ENCODE results near the gene IGSF21.

IGSF21 gene

DNA sequence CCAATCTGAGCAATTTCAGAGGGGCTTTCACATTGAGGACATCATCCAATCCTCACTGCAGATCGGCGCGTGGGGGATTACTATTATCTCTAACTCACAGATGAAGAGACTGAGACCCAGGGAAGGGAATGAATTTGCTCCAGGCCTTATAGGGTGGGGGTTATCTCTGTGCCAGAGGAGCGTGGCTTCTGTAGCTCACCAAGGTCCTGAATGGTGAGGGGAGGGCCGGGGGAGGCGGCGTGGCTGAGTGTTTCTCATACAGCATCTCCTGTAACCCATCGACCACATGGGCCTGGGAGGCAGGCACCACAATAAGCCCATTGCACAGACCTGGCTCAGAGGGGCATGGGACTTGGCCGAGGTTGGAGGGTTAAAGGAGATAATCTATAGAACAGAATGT is 230.2 kb downstream of the IGSF21 start:
- Histone ChIP-seq H3K9ac (ENCODE audit: low read length) (no peak overlapping the region), H3K4ac (ENCODE audit: low read depth, low read length) (no peak overlapping the region), H3K27me3 (ENCODE audit: insufficient read depth, low read length) (no peaks in the 10 kb centered on the region), H3K18ac (ENCODE audit: low read length) (no peak overlapping the region), H4K12ac (ENCODE audit: low read depth, low read length) (no peak overlapping the region), H2AK5ac (ENCODE audit: low read length) (no peak overlapping the region), H3K36me3 (ENCODE audit: control insufficient read depth in 1 of 2, insufficient read depth in 2 of 2, low read length in 2 of 2) (no peaks in the 10 kb centered on the region), H2BK5ac (ENCODE audit: low read depth, low read length, poor library complexity) (no peak overlapping the region), H3K4me2 (ENCODE audit: low read length) (no peak overlapping the region), H3K79me2 (ENCODE audit: control insufficient read depth, insufficient read depth, low read length, poor library complexity) (no peaks in the 10 kb centered on the region), H3K4me3 (ENCODE audit: low read depth, low read length) (no peak overlapping the region), H2BK120ac (ENCODE audit: insufficient read depth, low read length, poor library complexity) (no peak overlapping the region), H2BK12ac (ENCODE audit: low read length) (no peak overlapping the region), H3K27ac (ENCODE audit: low read depth, low read length) (no peak overlapping the region), H3K79me1 (ENCODE audit: low read length) (no peaks in the 10 kb centered on the region), H3K9me3 (ENCODE audit: insufficient read depth, low read depth, low read length) (no peaks in the 10 kb centered on the region), H3K23ac (ENCODE audit: low read length) (no peak overlapping the region), H4K91ac (ENCODE audit: low read depth, low read length) (no peak overlapping the region), H3K4me1 (ENCODE audit: control insufficient read depth in 1 of 2, insufficient read depth in 2 of 2, low read length in 2 of 2) (no peaks in the 10 kb centered on the region), H4K8ac (ENCODE audit: low read depth, low read length) (no peak overlapping the region), H2AFZ (ENCODE audit: insufficient read depth, low read length, poor library complexity) (no peak overlapping the region), H3K14ac (ENCODE audit: low read length) (no peak overlapping the region)
- no peak for DNase-seq
- WGBS (ENCODE audit: extremely low coverage, insufficient coverage, insufficient read length) = no CpG with 5 or more reads among the region's 9 CpGs

DNA sequence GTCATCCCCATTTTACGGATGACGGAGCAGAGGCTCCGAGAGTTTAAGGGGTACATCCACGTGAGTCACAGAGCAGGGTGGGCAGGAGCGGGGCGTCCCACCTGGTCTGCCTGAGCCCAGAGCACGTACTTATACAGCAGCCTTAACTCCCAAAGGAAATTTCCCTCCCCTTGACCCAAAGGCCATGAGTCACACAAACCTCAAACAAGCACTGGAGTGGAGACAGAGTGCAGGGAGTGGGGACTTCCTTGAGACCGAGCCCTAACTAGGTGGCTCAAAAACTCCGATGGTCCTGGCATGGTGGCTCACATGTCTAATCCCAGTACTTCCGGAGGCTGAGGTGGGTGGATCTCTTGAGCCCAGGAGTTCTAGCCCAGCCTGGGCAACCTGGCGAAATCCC is 231.6 kb downstream of the IGSF21 start:
- Histone ChIP-seq H4K91ac (ENCODE audit: low read depth, low read length) (no peak overlapping the region), H3K14ac (ENCODE audit: low read length) (no peak overlapping the region), H3K9me3 (ENCODE audit: insufficient read depth, low read depth, low read length) (no peaks in the 10 kb centered on the region), H2BK5ac (ENCODE audit: low read depth, low read length, poor library complexity) (no peak overlapping the region), H4K8ac (ENCODE audit: low read depth, low read length) (no peak overlapping the region), H3K79me1 (ENCODE audit: low read length) (no peaks in the 10 kb centered on the region), H3K4me3 (ENCODE audit: low read depth, low read length) (no peak overlapping the region), H3K18ac (ENCODE audit: low read length) (no peak overlapping the region), H2AFZ (ENCODE audit: insufficient read depth, low read length, poor library complexity) (no peak overlapping the region), H3K27ac (ENCODE audit: low read depth, low read length) (no peak overlapping the region), H3K79me2 (ENCODE audit: control insufficient read depth, insufficient read depth, low read length, poor library complexity) (no peaks in the 10 kb centered on the region), H3K9ac (ENCODE audit: low read length) (no peak overlapping the region), H3K36me3 (ENCODE audit: control insufficient read depth in 1 of 2, insufficient read depth in 2 of 2, low read length in 2 of 2) (no peaks in the 10 kb centered on the region), H3K4me1 (ENCODE audit: control insufficient read depth in 1 of 2, insufficient read depth in 2 of 2, low read length in 2 of 2) (peaks cover 0 to 3% of the 10 kb centered on the region in 2 experiments), H3K4me2 (ENCODE audit: low read length) (no peak overlapping the region), H2BK12ac (ENCODE audit: low read length) (no peak overlapping the region), H4K12ac (ENCODE audit: low read depth, low read length) (no peak overlapping the region), H3K27me3 (ENCODE audit: insufficient read depth, low read length) (no peaks in the 10 kb centered on the region), H2BK120ac (ENCODE audit: insufficient read depth, low read length, poor library complexity) (no peak overlapping the region), H3K4ac (ENCODE audit: low read depth, low read length) (no peak overlapping the region), H2AK5ac (ENCODE audit: low read length) (no peak overlapping the region), H3K23ac (ENCODE audit: low read length) (no peak overlapping the region)
- no CpG with 5 or more reads among the region's 11 CpGs for WGBS (ENCODE audit: extremely low coverage, insufficient coverage, insufficient read length)
- DNase-seq = no peak

DNA sequence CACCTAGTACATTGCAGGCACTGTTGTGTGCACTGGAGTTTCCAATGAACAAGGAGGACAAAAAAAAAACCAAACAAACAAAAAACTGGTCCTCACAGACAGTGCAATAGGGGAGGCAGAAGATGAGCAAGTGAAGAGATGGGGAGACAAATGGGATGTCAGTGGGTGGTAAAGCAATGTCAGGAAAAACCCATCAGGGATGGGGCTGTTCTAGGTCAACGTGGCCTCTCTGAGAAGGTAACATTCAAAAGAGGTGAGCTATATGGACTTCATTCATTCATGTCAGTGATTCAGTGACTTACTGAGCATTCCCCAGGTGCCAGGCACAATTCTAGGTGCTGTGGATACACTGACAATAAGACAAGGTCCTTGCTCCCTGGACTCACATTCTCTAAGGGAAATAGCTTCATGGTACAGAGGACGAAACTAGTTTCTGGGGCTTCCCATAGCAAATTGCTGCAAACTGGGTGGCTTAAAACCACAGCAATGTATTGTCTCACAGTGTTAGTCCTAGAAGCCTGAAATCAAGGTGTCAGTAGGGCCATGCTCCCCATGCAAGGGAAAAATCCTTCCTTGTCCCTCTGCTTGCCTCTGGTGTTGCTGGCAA is 232.7 kb downstream of the IGSF21 start:
- Histone ChIP-seq H3K27me3 (ENCODE audit: insufficient read depth, low read length) (no peaks in the 10 kb centered on the region), H4K91ac (ENCODE audit: low read depth, low read length) (no peak overlapping the region), H3K4me3 (ENCODE audit: low read depth, low read length) (no peak overlapping the region), H3K4ac (ENCODE audit: low read depth, low read length) (no peak overlapping the region), H3K36me3 (ENCODE audit: control insufficient read depth in 1 of 2, insufficient read depth in 2 of 2, low read length in 2 of 2) (no peaks in the 10 kb centered on the region), H2BK5ac (ENCODE audit: low read depth, low read length, poor library complexity) (no peak overlapping the region), H2BK120ac (ENCODE audit: insufficient read depth, low read length, poor library complexity) (no peak overlapping the region), H3K79me1 (ENCODE audit: low read length) (peaks cover 2% of the 10 kb centered on the region), H3K18ac (ENCODE audit: low read length) (no peak overlapping the region), H3K14ac (ENCODE audit: low read length) (no peak overlapping the region), H3K4me2 (ENCODE audit: low read length) (no peak overlapping the region), H4K12ac (ENCODE audit: low read depth, low read length) (no peak overlapping the region), H3K9me3 (ENCODE audit: insufficient read depth, low read depth, low read length) (no peaks in the 10 kb centered on the region), H2BK12ac (ENCODE audit: low read length) (no peak overlapping the region), H3K9ac (ENCODE audit: low read length) (no peak overlapping the region), H2AFZ (ENCODE audit: insufficient read depth, low read length, poor library complexity) (no peak overlapping the region), H3K4me1 (ENCODE audit: control insufficient read depth in 1 of 2, insufficient read depth in 2 of 2, low read length in 2 of 2) (peaks cover 3 to 6% of the 10 kb centered on the region in 2 experiments), H3K27ac (ENCODE audit: low read depth, low read length) (no peak overlapping the region), H3K79me2 (ENCODE audit: control insufficient read depth, insufficient read depth, low read length, poor library complexity) (no peaks in the 10 kb centered on the region), H2AK5ac (ENCODE audit: low read length) (no peak overlapping the region), H3K23ac (ENCODE audit: low read length) (no peak overlapping the region), H4K8ac (ENCODE audit: low read depth, low read length) (no peak overlapping the region)
- no peak for DNase-seq
- no CpG with 5 or more reads among the region's 2 CpGs for WGBS (ENCODE audit: extremely low coverage, insufficient coverage, insufficient read length)

DNA sequence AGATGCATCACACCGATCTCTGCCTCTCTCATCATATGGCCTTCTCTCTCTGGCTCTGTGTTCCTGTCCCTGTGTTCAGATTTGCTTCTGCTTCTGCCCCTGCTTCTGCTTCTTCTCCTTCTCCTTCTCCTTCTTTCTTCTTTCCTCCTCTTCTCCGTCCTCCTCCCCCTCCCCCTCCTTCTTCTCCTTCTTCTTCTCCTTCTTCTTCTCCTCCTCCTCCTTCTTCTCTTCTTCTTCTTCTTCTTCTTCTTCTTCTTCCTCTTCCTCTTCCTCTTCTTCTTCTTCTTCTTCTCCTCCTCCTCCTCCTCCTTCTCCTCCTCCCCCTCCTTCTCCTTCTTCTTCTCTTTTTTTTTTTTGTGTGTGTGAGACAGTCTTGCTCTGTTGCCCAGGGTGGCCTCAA is 233.2 kb downstream of the IGSF21 start:
- DNase-seq = no peak

More for the DNA sequence above, 233.2 kb downstream of the IGSF21 start:
- H4K91ac ChIP-seq (ENCODE audit: low read depth, low read length) = no peak overlapping the region
- H3K79me2 ChIP-seq (ENCODE audit: control insufficient read depth, insufficient read depth, low read length, poor library complexity) = no peaks in the 10 kb centered on the region
- H3K14ac ChIP-seq (ENCODE audit: low read length) = no peak overlapping the region
- no peak overlapping the region for H2BK12ac ChIP-seq (ENCODE audit: low read length)
- H3K4me2 ChIP-seq (ENCODE audit: low read length) = no peak overlapping the region
- H2AFZ ChIP-seq (ENCODE audit: insufficient read depth, low read length, poor library complexity) = no peak overlapping the region
- no peaks in the 10 kb centered on the region for H3K9me3 ChIP-seq (ENCODE audit: insufficient read depth, low read depth, low read length)
- H3K18ac ChIP-seq (ENCODE audit: low read length) = no peak overlapping the region
- no peak overlapping the region for H4K8ac ChIP-seq (ENCODE audit: low read depth, low read length)
- no peak overlapping the region for H2AK5ac ChIP-seq (ENCODE audit: low read length)
- H2BK120ac ChIP-seq (ENCODE audit: insufficient read depth, low read length, poor library complexity) = no peak overlapping the region
- H2BK5ac ChIP-seq (ENCODE audit: low read depth, low read length, poor library complexity) = no peak overlapping the region
- peaks cover 3 to 6% of the 10 kb centered on the region in 2 experiments for H3K4me1 ChIP-seq (ENCODE audit: control insufficient read depth in 1 of 2, insufficient read depth in 2 of 2, low read length in 2 of 2)
- peaks cover 2% of the 10 kb centered on the region for H3K79me1 ChIP-seq (ENCODE audit: low read length)
- no peak overlapping the region for H3K23ac ChIP-seq (ENCODE audit: low read length)
- no peaks in the 10 kb centered on the region for H3K36me3 ChIP-seq (ENCODE audit: control insufficient read depth in 1 of 2, insufficient read depth in 2 of 2, low read length in 2 of 2)
- H3K27ac ChIP-seq (ENCODE audit: low read depth, low read length) = no peak overlapping the region
- H3K4me3 ChIP-seq (ENCODE audit: low read depth, low read length) = no peak overlapping the region
- no peak overlapping the region for H4K12ac ChIP-seq (ENCODE audit: low read depth, low read length)
- no peak overlapping the region for H3K4ac ChIP-seq (ENCODE audit: low read depth, low read length)
- H3K27me3 ChIP-seq (ENCODE audit: insufficient read depth, low read length) = no peaks in the 10 kb centered on the region
- no CpG with 5 or more reads among the region's 2 CpGs for WGBS (ENCODE audit: extremely low coverage, insufficient coverage, insufficient read length)
- no peak overlapping the region for H3K9ac ChIP-seq (ENCODE audit: low read length)

Measured in trophoblast cell (in vitro differentiated cells and primary cell).